HuH-7 (cell line): Measurements from ENCODE around the gene CSNK1G1.
"Not testable (repeated sequence)": the region's sequence is repeated elsewhere in the genome, so short reads cannot be mapped to it uniquely, and the experiment has no call there.

ENCODE experiments used
- DNase-seq: peaks from one replicate; pipeline ENCODE4 v3.0.0; 2011; ENCODE audit warnings: low spot score

CSNK1G1 gene

DNA sequence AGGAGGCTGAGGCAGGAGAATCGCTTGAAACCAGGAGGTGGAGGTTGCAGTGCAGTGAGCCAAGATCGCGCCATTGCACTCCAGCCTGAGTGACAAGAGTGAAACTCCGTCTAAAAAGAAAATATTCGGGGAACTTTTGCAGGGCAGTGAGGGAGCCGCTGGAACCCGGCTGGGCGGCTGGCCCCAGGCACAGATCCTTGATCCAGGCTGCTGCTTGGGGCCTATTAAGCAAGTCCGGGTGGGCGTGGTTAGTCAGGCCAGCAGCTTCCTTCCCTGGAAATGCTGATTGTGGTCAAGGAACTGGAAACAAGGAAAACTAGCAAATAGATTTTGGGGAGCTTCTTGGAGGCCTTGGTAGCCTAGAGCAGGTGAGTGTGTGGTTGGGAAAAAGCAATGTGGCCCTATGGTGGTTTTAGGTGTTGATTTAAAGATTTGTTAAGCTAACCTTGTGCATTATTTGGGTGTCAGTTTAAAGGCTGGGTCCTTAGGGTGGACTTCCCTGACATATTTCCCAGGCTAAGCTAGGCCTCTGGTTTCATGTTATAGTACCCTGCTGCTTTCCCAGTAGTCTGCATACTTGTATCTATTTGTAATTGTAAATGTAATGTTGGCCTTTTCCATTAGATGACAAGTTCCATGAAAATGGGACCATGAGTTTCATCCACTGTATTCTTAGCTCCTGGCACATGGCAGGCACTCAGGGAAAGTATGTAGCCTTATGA, 222.2 kb downstream of the CSNK1G1 start:
- no peak for DNase-seq

DNA sequence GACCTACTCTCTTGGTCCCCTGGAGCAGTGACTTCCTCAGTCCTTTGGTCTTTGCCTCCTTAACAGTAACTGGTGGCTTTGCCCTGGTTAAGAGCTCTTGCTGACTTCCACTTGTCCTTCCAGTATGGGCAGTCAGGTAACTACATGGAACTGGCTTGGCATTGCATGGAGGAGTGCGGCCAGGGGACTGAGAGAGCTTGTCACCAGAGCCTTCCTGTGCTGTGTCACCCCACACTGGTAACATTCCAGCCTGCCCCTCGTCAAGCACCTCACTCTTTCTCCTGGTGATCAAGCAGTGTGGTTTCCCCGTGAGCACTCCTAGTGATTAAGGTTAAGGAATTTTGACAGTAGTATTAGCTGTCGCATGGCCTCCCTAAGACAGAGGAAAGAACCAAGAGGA, 223.8 kb downstream of the CSNK1G1 start:
- no peak for DNase-seq

DNA sequence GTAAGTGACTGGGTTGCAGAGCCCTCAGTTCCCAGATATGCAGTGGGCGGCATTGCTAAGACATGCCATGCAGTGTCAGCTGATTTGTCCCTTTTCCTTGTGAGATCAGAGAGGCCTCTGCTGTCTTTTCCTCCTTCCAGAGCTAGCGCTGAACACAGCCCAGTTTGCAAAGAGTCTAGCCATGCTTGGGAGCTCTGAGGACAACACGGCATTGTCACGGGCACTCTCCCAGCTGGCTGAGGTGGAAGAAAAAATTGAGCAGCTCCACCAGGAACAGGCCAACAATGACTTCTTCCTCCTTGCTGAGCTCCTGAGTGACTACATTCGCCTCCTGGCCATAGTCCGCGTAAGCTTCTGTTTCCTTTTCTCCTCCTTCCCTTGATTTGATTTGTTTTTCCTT, 224.4 kb downstream of the CSNK1G1 start:
- DNase-seq, result no peak

DNA sequence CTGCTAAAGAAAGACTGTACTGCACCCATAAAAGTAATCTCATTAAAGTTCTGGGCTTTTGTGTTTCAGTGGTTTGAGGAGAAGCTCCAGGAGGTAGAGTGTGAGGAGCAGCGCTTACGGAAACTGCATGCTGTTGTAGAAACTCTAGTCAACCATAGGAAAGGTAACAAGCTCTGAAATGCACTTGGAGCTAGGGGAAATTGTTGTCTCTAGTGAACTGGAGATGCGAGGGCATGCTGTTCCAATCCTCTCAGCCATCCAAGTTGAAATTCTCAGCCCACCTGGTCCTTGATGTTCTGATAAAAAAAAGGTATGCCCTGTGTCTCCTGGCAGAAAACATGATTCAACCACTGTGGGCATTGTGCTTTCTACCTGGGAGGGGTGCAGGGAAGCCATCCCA, 225.8 kb downstream of the CSNK1G1 start:
- no peak for DNase-seq

DNA sequence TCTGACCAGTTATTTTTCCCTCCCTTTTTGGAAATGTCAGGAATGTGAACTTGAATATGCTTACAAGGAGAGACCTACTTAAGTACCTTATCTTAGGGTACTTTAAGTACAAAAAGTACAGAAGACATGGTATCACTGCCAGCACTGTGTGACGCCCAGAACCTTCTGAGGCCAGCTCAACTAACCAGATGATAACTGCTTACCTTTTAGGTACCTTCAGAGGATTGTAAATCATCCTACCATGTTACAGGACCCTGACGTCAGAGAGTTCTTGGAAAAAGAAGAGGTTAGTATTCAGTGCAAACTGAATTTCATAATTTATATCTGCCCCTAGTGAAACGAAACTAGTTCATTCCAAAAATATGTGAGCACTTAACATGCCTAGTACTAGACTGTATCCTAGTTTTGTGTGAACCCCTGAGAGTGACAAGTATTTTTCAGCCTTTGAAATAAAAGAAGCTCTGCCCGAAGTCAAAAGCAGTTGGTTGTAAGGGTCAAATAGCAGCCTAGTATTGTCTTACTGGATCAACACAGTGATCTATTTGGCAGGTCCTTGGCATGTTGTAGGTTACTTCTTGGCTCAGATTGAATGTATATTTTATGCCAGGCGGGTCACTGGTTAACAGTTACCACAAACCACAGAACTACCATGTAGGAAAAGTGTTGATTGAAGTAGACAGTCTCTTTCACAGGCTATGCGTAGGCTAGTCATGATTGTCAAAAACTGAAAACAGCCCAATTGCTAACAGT, 228.3 kb downstream of the CSNK1G1 start:
- no peak for DNase-seq

GRCh38 chr15:64125978-64126377, 230.0 kb downstream of the CSNK1G1 start:
- no peak for DNase-seq

DNA sequence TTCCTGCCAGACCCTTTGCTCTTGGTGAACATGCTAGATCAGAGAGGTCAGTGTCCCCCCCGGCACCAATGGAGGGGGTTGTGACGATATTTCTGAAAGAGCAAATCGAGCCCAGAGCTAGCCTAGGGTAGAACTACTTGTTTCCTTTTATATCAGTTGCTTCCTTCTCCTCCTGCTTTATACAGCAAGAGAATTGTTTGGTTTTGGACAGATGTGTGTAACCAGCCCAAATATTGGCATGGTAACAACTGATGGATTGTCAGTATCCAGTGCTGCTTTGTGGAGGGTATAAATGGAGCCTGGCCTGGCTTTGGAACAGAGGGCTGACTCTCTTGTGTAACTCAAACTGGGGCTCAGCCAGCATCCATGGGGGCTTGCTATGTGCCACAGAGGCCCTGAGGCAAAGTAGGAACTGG, 233.0 kb downstream of the CSNK1G1 start:
- DNase-seq, result no peak

DNA sequence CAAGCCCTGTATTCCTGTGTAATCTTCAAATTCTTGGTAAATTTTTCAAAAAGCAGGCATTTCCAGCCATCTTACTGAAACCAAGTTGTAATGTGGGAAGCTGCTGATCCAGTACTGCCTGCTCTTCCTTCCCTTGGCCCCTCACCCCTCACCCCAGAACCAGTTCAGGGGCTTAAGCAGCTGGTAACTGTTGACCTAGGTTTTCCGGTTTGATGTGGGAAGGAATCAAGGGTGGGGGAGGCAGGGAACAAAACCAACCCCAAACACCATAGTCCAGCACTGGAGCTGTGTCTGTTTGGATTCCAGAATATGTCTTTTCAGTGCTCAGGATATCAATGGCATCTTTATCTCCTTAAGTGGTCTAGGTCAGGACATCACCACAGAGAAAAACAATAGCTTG, 233.5 kb downstream of the CSNK1G1 start:
- DNase-seq, result no peak

- no peak for DNase-seq
Observed at GRCh38 chr15:64121614-64122013, 234.4 kb downstream of the CSNK1G1 start.

DNA sequence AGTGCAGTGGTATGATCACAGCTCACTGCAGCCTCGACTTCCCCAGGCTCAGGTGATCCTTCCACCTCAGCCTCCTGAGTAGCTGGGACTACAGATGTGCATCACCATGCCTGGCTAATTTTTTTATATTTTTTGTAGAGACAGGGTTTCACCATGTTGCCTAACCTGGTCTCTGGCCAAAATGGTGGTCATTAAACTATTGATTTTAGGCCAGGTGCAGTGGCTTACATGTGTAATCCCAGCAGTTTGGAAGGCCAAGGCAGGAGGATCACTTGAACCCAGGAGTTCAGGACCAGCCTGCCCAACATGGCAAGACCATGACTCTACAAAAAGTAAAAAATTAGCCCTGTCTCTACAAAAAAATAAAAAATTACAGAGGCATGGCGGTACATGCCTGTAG, 235.7 kb downstream of the CSNK1G1 start:
- DNase-seq, result not testable (repeated sequence)

GRCh38 chr15:64117759-64118487, 238.1 kb downstream of the CSNK1G1 start:
- DNase-seq, result no peak
